GM11168 (cell line): ENCODE data around the gene UBTD1.
"Not testable (repeated sequence)": the region's sequence is repeated elsewhere in the genome, so short reads cannot be mapped to it uniquely, and the experiment has no call there.

Experiments
- in situ Hi-C: fragments of 300-500 bp; cut with MboI; formaldehyde crosslinking; loops from one replicate; pipeline ENCODE4 v1.12.0; 2022; ENCODE audit warnings: low sequenced_read_pairs; ENCODE audit not compliant: unreplicated experiment

The UBTD1 gene

DNA sequence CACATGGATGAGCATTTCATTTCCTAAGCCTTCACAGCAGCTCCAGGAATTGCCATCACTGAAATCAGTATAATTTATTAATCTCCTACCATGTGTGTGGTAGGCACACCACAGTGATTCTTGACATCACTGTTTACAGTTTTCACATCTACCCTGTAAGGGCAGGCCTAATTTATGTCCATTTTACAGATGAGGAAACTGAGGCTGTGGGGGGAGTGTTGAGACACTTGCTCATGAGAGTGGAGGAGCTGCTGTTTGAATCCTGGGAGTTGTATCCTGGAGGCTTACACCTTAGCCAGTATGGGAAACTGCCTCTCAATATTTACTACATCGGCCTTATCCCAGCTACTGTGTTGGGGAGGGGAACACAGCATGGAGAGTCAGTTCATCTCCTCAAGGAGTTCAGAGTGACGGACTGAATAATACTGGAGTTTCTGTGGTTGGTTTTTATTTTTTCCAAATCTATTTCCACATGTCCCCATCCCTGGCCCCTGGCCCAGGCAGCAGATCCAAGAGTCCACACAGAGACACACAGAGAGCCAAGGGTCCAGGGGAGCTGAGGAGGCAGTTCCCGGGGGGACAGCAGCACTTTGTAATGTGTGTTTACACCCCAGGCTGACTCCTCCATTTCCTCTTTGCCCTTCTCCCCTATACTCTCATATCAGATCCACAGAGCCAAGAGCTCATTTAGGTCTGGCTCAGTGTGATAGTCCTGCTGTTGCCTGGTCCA, 13.2 kb downstream of the UBTD1 start:
- in situ Hi-C loops, result no loop called here

DNA sequence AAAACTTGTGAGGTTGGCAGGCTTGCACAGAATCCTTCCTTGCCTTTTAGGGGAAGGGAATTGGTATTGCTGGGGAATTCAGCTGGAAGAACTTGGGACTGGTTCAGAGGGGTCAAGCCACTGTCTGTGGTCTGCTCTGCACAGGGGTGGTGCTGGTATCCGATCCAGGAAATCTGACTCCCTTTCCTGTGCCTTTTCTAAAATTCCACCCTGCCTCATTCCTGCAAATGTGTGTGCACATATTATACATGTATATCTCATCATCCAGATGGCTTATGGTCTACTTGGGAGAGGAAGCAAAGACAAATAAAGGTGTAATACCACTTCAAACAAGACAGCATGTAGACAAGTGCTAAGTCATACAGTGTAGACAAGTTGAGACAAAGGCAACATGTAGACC, 14.3 kb downstream of the UBTD1 start:
- in situ Hi-C loops, result no loop called here

DNA sequence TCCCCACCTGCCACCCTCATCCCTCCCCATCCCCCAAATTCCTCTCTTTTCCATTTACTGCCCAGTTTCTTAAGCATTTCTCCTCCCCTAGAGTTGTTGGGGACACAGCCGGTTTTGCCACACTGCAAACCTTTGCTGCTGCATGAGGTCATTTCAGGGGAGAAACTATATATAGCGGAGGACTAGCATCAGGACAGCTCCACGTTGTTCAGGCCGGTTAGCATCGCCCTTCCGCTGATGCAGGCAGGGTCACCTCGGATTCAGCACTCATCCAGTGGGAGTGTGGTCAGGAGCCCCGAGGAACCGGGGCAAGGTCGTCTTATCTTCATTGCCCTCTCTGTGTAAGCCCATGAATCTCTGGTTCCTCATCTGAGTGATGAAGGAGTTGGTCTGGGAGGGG, 15.6 kb downstream of the UBTD1 start:
- in situ Hi-C loops, result no loop called here

- in situ Hi-C loops, result no loop called here
These were observed 16.7 kb downstream of the UBTD1 start for GRCh38 chr10:97515271-97515978.

DNA sequence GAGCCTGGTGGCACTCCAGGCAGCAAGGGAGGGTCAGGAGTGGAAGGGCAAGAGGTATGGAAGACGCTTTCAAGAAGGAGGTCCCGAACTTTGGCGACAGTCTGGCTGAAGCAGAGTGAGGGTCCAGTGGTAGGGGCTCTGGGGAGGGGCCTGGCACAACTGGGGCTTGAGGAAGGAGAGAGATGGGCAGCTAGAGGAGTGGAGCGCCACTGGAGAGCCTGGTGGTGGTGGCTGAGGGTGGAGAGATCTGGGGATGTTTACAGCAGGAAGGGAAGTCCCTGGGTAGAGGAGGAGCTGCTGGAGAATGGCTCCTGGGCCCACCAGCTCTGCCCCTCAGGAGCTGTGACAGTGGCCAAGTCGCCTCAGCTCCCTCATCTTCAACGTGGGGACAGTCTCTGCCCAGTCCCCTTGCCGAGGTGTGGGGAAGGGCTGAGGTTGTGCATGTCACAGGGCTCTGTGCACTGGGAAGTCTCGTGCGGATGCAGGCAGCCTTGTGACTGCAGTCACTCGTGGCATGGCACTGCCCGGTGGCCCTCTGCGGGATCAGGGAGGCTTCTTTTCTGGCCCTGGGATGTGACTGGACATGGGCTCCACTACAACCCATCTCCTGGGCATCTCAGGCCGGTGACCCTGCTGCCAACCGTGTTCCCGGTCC, 18.5 kb downstream of the UBTD1 start:
- in situ Hi-C loops, result no loop called here

- in situ Hi-C loops, result no loop called here
These were observed 19.1 kb downstream of the UBTD1 start for GRCh38 chr10:97517778-97518300.

GRCh38 chr10:97518301-97519043, 19.7 kb downstream of the UBTD1 start:
- in situ Hi-C loops, result no loop called here

GRCh38 chr10:97519342-97519741, 20.6 kb downstream of the UBTD1 start:
- in situ Hi-C loops, result no loop called here

DNA sequence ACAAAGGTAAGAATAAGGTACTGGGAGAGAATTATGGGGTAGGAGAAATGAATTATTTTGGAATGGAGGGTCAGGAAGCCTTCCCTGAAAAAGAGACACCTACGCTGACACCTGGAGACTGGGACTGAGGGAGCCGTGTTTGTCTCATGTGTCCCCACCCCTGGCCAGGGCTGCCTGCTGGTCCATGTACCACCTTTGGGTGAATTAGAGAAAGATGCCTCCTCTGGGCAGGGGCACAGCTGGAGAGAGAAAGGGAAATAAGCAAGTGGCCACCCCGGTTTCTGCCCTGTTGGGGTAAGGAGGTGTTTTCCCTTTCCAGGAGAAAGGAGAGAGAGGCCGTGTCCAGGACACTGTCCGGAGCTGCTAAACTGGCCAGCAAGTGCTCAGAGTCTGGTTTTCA, 21.8 kb downstream of the UBTD1 start:
- in situ Hi-C loops, result no loop called here

DNA sequence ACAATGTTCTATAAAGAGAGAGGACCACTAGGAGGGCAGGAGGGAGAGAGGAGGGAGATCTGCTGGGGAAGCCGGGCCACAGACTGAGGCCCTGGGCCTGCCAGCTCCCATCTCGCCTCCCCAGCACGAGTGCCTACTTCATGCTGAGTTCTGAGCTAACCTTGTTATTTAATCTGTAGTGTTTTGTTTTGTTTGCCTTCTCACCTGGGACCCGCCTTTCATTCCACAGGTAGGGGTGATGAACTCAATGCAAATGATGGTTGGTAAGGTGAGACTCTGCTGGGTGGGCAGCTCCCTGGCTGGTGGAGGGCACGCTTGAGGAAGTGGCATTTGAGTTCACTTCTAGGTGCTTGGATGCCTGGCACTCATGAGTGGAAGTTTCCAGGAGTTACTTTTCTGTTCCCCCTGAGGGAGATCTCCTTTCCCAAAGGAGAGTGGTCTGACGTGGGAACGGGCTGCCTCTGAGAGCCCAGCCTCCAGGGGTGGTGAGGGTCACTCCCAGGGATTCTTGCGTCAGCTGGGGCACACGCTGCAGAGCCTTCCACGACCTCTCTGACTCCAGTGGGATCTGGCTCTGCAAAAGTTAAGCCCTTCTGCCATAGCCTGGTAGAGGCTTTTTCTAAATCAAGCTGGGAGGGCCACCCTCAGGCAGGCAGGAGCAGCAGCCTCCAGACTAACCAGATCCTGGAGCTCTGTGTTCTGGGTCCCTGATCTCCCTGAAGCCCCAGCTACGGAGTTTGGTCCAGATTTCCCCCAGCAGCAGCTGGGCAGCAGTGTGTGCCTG, 22.4 kb downstream of the UBTD1 start:
- in situ Hi-C loops, result no loop called here

- in situ Hi-C loops, result no loop called here
These were observed 23.3 kb downstream of the UBTD1 start for GRCh38 chr10:97522071-97522470.

DNA sequence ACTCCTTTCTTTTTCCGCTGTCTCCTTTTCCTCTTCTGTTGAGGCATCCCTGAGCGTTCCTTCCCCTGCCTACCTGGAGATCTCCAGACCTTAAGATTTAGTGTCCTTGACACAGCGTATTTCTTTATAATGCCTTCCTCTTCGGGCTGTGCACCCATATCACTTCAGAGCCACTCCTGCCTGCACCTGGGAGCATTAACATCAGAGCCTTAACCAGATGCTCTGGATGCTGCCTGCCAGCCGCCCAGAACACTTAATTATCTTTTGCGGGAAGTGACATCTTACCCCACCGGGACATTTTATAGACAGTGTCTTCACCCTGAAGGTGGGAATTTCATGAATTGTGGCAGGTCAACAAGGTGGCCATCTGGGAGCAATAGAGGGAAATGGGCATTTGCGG, 24.2 kb downstream of the UBTD1 start:
- in situ Hi-C loops, result no loop called here

DNA sequence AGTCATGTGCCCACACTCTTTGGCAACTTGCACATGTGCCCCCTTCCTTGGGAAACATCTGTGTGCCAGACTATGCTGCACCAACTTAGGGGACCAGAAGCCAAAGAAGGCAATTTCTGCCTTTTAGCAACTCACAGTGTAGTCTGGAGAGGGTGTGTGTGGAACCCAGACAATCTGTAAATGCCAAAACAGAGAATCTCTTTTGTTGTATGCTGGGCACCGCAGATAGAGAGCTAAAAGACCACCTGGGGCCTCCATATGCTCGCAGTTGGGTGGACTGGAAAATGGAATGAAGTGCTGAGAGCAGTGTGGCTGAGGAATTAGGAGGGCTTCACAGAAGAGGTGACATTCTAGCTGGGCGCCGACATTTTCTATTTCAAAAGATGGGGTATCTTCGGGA, 26.4 kb downstream of the UBTD1 start:
- in situ Hi-C loops, result no loop called here

- in situ Hi-C loops, result no loop called here
These were observed 27.0 kb downstream of the UBTD1 start for GRCh38 chr10:97525683-97526110.

DNA sequence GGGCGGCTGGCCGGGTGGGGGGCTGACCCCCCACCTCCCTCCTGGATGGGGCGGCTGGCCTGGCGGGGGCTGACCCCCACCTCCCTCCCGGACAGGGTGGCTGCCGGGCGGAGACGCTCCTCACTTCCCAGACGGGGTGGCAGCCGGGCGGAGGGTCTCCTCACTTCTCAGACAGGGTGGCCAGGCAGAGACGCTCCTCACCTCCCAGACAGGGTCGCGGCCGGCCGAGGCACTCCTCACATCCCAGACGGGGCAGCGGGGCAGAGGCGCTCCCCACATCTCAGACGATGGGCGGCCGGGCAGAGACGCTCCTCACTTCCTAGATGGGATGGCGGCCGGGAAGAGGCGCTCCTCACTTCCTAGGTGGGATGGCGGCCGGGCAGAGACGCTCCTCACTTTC, 30.2 kb downstream of the UBTD1 start:
- in situ Hi-C loops, result not testable (repeated sequence)

DNA sequence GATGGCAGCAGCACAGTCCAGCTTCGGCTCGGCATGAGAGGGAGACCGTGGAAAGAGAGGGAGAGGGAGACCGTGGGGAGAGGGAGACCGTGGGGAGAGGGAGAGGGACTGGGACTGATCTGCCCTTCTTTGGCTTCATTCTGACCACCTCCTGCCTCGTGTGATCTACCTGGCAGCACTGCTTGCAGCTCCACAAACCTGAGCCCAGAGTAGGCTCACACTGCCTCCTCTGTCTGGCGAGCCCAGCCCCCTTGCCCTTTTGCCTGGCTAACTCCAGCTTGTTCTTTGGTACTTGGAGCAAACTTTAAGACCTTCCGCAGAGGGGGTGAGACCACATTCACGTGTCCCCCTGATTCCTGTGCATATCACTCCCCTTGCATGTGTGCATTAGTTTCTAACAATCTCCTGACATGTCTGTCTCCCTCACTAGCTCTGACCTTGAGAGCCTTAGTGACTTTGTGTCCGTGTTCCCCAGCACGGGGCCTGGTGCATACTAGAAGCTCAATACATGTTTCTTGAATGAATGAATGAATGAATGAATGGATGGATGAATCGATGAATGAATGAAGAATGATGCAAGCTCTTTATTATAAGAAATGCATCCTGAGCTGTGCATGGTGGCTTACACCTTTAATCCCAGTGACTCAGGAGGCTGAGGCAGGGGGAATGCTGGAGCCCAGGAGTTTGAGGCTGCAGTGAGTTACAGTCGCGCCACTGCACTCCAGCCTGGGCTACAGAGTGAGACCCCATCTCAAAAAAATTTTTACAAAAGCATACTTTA, 31.2 kb downstream of the UBTD1 start:
- in situ Hi-C loops, result no loop called here

DNA sequence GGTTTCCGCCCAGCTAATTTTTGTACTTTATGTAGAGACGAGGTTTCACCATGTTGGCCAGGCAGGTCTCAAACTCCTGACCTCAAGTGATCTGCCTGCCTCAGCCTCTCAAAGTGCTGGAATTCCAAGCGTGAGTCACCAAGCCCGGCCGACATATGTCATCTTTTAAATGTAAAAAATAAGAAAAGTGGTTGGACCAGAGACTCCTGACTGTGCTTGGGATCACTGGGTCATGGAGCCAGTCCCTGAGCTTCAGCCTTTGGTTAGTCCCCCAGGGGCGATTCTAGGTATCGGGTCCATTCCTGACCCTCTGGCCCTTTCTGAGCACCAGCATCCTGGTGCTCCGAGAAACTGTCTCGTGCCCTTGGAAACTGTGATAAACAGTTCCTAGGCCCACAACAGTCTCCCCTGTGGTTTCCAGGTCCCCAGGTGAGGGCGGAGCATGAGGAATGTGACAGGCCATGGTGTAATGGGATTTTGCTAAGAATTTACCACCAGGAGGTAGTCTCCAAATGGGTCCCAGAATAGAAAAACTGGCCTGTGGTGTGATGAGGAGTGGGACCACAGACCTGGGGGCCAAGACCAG, 32.8 kb downstream of the UBTD1 start:
- in situ Hi-C loops, result no loop called here

DNA sequence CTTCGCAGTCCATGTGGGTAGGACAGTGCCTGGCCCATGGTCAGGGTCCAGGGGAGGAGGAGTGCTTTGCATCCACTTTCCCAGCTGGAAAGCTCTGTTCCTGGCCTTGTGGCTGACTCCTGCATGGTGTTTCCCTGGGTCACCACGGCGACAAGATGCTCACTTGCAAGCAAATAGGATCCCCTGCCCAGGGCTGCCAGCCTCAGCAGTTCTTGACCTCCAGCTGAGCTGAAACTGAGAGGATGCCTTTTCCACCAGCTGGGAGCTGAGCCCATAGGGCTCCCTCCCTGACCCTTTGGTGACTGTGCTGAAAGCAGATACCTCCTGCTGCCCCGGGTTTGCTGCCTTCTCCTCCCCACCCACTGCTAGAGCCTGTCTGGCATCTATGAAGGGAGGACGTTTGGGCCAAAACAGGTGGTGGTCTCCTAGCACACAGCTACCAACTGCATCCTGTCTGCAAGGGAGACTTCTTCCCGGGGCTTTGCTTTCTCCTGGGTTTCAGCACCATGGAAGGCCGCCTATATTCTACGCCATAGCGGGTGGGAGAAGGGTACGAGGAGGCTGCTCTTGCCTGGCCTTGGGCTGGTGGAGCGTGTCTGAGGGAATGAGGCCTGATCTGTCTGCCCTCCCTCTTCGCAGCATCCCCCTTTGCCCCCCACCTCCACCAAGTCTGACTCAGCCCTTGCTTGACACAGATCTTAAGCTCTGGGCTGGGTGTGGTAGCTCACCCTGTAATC, 34.4 kb downstream of the UBTD1 start:
- in situ Hi-C loops, result no loop called here
